HepG2 (cell line): ENCODE results near the gene TOMM20. TPM values are rescaled to one million over a fixed set of nuclear protein-coding genes. Genes with fewer than 3 reads are reported as not detected.

ENCODE experiments used
- FOXK1 ChIP-seq: sonication (generic); formaldehyde crosslinking; IDR thresholded peaks from 2 replicates; pipeline ENCODE4 v1.4.0; 2020; ENCODE audit warnings: low read depth, missing genetic modification reagents, borderline replicate concordance
- GMEB1 ChIP-seq: sonication (generic); formaldehyde crosslinking; IDR thresholded peaks from 2 replicates; pipeline ENCODE4 v1.5.1; 2020; ENCODE audit warnings: missing genetic modification reagents, mild to moderate bottlenecking, borderline replicate concordance
- JUN ChIP-seq: sonication (generic); formaldehyde crosslinking; IDR thresholded peaks from 2 replicates; pipeline ENCODE4 v1.4.0; 2020; ENCODE audit warnings: mild to moderate bottlenecking, missing genetic modification reagents
- JUNB ChIP-seq: sonication (generic); formaldehyde crosslinking; IDR thresholded peaks from 2 replicates; pipeline ENCODE4 v1.8.0; 2022; ENCODE audit warnings: missing genetic modification reagents, mild to moderate bottlenecking, borderline replicate concordance
- MLLT10 ChIP-seq: sonication (generic); formaldehyde crosslinking; IDR thresholded peaks from 2 replicates; pipeline ENCODE4 v1.4.0; 2020; ENCODE audit warnings: missing genetic modification reagents
- MTA3 ChIP-seq: sonication (generic); formaldehyde crosslinking; IDR thresholded peaks from 2 replicates; pipeline ENCODE4 v1.4.0; 2020; ENCODE audit warnings: missing genetic modification reagents
- NFAT5 ChIP-seq: sonication (generic); formaldehyde crosslinking; IDR thresholded peaks from 2 replicates; pipeline ENCODE4 v1.4.0; 2020; ENCODE audit warnings: missing genetic modification reagents
- SNAPC4 ChIP-seq: sonication (generic); formaldehyde crosslinking; IDR thresholded peaks from 2 replicates; pipeline ENCODE4 v1.4.0; 2020; ENCODE audit warnings: mild to moderate bottlenecking, missing genetic modification reagents
- STAT5B ChIP-seq: sonication (generic); formaldehyde crosslinking; IDR thresholded peaks from 2 replicates; pipeline ENCODE4 v1.4.0; 2020; ENCODE audit warnings: missing genetic modification reagents
- THAP11 ChIP-seq: IDR thresholded peaks from 2 replicates; pipeline ENCODE4 v1.6.1; 2016; ENCODE audit warnings: missing biosample characterization, missing genetic modification reagents
- ZNF383 ChIP-seq: sonication (generic); formaldehyde crosslinking; IDR thresholded peaks from 2 replicates; pipeline ENCODE4 v1.4.0; 2020; ENCODE audit warnings: missing genetic modification reagents, mild to moderate bottlenecking, borderline replicate concordance
- ZNF589 ChIP-seq: sonication (generic); formaldehyde crosslinking; conservative IDR thresholded peaks from 2 replicates; pipeline ENCODE4 v1.8.0; 2022; ENCODE audit warnings: mild to moderate bottlenecking, moderate library complexity, missing genetic modification reagents
- polyA plus RNA-seq, 8 experiments: library from polyadenylated mRNA; depleted of rRNA in 3 of 8; stranded (reverse) in 7 of 8; unstranded in 1 of 8; fragments of >200 nt; fragmentation: Illumina TruSeq in 4 of 8; extraction: Trizol in 4 of 8; gene quantifications; 2 replicates each; pipeline versions ENCODE4 v1.2.1 to v1.2.3, GENCODE V29; 2011 to 2016; ENCODE audit warnings: low read depth in 4 of 8, missing spikeins in 1 of 8, mixed read lengths in 1 of 8; ENCODE audit not compliant: insufficient read depth in 1 of 8
- total RNA-seq, 5 experiments: library from RNA; depleted of rRNA; stranded (reverse); fragments of >200 nt; fragmentation: Illumina TruSeq; extraction: Trizol; gene quantifications; 2 replicates each; pipeline ENCODE4 v1.2.3, GENCODE V29; 2016; ENCODE audit warnings: low read depth in 1 of 5
- TF ChIP-seq, protein P1 (sequence below): IDR thresholded peaks from 2 replicates; pipeline ENCODE4 v1.6.1; 2016; ENCODE audit warnings: missing genetic modification reagents, missing compliant biosample characterization
- TF ChIP-seq, protein P2 (sequence below): IDR thresholded peaks from 2 replicates; pipeline ENCODE4 v1.6.1; 2016

The TOMM20 gene
- total and polyA plus RNA-seq, 2 of the 13 experiments (the other 11 are each of a cell fraction or from before 2014, with no cell fraction given), result 153 to 376 TPM

DNA sequence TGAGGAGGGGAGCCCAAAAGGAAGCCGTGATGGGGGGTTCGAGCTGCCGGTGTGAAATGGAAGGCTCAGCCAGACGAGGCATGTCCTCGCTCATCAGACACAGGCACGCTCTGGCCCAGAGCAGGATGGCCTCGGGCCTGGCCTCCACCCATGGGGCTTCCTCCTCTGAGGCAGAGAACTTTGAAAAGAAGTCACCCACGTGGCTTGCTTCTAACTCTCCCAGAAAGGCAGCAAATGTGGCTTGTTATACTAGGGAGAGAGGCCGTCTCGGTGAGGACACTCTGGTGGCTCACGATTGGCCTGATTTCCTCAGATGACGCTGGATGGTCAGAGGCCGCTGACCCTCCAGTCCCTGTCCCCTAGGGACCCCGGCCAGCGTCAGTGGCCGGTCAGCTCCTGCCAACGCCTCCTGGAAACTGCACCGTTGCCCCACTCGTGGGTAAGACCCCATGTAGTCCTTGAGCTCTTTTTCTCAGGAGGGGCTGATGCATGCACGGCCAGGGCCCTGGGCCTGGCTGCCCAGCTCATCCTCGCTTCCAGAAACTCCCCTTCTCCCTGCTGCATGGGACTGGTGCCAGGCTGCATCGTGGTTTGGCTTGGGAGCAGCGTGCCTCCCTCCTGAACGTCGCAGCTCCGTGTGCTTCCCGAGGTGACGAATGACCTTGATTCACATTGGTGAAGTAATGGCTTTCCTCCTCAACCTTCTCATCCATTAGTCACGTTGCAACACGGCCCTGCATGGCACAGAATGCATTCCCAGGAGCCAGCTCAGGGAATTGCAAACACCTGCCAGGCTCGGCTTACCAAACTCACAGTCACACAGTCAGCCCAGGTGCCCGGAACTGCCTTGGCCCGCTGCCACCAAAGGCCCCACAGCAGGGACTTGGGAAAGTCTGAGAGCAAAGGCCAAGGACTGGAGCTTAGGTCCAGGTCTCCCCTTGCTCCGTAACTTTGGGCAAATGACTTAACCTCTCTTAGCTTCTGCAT, 58.8 kb downstream of the TOMM20 start (continued):
- peak; percentile 80; the same call in 1 of the 2 replicates for TF ChIP-seq NFAT5
- no peak for TF ChIP-seq MLLT10 (CRISPR knock-in tag)
- 0 out of 2 replicates have a peak, but pooled peaks have one; percentile 73 for TF ChIP-seq JUN (CRISPR knock-in tag)
- TF ChIP-seq JUNB (CRISPR knock-in tag), result peak; percentile 29; the same call in 1 of the 2 replicates
- peak; percentile 78 for TF ChIP-seq THAP11 (CRISPR knock-in tag)
- TF ChIP-seq STAT5B (CRISPR knock-in tag), result peak; percentile 78; the same call in 1 of the 2 replicates
- TF ChIP-seq, protein P1, sequence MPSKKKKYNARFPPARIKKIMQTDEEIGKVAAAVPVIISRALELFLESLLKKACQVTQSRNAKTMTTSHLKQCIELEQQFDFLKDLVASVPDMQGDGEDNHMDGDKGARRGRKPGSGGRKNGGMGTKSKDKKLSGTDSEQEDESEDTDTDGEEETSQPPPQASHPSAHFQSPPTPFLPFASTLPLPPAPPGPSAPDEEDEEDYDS (CRISPR knock-in tag), result peak; percentile 76
- peak; percentile 60; the same call in 1 of the 2 replicates for TF ChIP-seq GMEB1 (CRISPR knock-in tag)
- no peak for TF ChIP-seq ZNF383 (CRISPR knock-in tag)
- TF ChIP-seq, protein P2, sequence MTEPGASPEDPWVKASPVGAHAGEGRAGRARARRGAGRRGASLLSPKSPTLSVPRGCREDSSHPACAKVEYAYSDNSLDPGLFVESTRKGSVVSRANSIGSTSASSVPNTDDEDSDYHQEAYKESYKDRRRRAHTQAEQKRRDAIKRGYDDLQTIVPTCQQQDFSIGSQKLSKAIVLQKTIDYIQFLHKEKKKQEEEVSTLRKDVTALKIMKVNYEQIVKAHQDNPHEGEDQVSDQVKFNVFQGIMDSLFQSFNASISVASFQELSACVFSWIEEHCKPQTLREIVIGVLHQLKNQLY (CRISPR knock-in tag), result peak; percentile 56; the same call in 1 of the 2 replicates
- TF ChIP-seq ZNF589 (CRISPR knock-in tag), result peak; percentile 84
- TF ChIP-seq MTA3 (CRISPR knock-in tag), result no peak
- no peak; the same call in 1 of the 2 replicates for TF ChIP-seq SNAPC4 (CRISPR knock-in tag)
- peak; percentile 32 for TF ChIP-seq FOXK1 (CRISPR knock-in tag)
